ENCODE data around the gene TOX2.

DNA sequence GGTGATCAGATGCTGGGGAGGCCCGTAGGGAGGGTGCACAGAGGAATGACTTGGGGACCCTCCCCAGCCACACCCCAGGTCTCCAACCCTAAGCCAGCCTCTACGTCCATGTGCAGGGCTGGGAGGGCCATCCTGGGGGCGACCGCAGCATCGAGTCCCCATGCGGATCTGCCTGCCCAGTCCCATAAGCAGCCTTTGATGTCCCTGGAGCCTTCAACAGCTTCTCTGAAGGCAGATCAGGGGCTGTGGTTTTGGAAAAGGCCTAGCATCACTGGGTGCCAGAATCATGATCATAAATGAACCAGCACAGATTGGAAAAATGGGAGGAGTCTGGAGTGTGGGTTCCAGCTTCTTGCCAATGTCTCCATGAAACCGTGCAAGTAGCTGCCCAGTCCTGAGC lies 22.9 kb downstream of the TOX2 start:
- TF ChIP-seq EP300 (IDR thresholded peaks at IDR 0.05; ENCODE audit: borderline replicate concordance in 1 of 2, low read depth in 2 of 2, low read length in 2 of 2) (no peak), CHD2 (IDR thresholded peaks at IDR 0.05; ENCODE audit: low read length) (no peak), RAD21 (IDR thresholded peaks at IDR 0.05 in 1 of 2, conservative IDR thresholded peaks at IDR 0.05 in 1 of 2; ENCODE audit: low read depth in 2 of 2, low read length in 2 of 2) (no peak), EGR1 (IDR thresholded peaks at IDR 0.05; ENCODE audit: borderline replicate concordance, low read depth, low read length) (no peak), POLR2A (IDR thresholded peaks at IDR 0.05; ENCODE audit: control extremely low read depth in 1 of 2, low read depth in 2 of 2, low read length in 2 of 2) (no peak), EZH2 (IDR thresholded peaks at IDR 0.05; ENCODE audit: low read depth, low read length, severe bottlenecking) (no peak), KDM1A (IDR thresholded peaks at IDR 0.05; ENCODE audit: borderline replicate concordance, low read length) (no peak), SP1 (IDR thresholded peaks at IDR 0.05; ENCODE audit: low read depth, low read length) (no peak), ZNF274 (IDR thresholded peaks at IDR 0.05; ENCODE audit: borderline replicate concordance, extremely low read depth, low read length) (no peak), JUND (IDR thresholded peaks at IDR 0.05; ENCODE audit: low read length) (no peak)
- TF ChIP-seq, protein P1, sequence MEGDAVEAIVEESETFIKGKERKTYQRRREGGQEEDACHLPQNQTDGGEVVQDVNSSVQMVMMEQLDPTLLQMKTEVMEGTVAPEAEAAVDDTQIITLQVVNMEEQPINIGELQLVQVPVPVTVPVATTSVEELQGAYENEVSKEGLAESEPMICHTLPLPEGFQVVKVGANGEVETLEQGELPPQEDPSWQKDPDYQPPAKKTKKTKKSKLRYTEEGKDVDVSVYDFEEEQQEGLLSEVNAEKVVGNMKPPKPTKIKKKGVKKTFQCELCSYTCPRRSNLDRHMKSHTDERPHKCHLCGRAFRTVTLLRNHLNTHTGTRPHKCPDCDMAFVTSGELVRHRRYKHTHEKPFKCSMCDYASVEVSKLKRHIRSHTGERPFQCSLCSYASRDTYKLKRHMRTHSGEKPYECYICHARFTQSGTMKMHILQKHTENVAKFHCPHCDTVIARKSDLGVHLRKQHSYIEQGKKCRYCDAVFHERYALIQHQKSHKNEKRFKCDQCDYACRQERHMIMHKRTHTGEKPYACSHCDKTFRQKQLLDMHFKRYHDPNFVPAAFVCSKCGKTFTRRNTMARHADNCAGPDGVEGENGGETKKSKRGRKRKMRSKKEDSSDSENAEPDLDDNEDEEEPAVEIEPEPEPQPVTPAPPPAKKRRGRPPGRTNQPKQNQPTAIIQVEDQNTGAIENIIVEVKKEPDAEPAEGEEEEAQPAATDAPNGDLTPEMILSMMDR (IDR thresholded peaks at IDR 0.05; ENCODE audit: control extremely low read depth in 1 of 3, insufficient read depth in 1 of 3, low read depth in 1 of 3, low read length in 3 of 3) = no peak

Data from H1 (cell line).